AML-193 (cell line): ENCODE measurements around the gene UBR4.
"Not testable (repeated sequence)": the region's sequence is repeated elsewhere in the genome, so short reads cannot be mapped to it uniquely, and the experiment has no call there.

ENCODE experiments used
- DNase-seq, 2 experiments: peaks; one replicate each; lab custom pipeline; 2025; lab: John Stamatoyannopoulos, UW

Gene UBR4

DNA sequence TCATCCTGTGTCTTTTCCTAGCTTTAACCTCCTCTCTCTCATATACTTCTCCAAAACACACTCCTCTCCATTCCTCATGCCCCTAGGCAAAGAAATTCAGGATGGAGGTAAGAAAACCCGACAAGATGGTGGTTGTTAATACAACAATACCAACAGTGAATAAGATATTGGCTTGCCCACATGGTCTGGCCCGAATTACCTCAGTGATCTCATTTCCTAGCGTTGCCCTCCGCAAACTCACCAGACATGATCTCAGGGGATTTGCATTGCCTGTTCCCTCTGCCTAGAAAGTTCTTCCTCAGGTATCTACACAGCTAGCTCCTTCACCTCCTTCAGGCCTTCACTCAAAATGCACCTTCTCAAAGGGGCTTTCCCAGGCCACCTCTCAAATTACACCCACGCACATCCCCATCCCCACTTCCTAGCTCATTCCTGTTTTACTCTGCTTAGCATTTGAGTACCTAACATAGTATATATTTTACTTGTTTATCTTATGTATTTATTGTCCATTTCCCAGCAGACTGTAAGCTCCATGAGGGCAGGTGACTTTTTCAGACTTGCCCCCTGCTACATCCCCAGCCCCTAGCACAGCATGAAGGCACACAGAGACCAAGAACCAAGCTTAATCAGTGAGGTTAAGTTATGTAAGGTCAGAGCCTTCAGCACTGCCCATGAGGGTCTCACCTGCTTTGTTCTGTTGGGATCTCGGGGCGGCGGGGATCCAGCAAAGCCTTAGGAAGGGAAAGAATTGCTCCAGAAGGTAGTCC is 10.2 kb upstream of the UBR4 start:
- no peak for DNase-seq

DNA sequence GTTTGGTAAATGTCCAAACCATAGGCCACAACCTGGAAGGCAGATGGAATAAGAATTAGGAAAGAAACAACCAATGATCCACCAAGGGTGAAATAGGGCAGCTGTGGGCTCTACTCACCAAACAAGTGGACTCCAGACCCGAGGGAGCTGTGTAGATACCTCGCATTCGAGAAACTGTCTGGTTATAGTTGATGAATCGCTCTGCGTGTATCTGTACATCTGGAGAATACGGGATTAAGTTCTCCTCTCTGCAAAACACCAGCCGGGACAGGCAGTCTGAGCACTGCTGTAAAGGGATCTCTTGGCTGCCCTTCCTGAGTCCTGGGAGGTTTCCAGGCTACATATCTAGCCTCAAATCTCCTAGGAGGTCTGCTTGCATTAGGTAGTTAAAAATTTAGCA is 9.4 kb upstream of the UBR4 start:
- no peak for DNase-seq

DNA sequence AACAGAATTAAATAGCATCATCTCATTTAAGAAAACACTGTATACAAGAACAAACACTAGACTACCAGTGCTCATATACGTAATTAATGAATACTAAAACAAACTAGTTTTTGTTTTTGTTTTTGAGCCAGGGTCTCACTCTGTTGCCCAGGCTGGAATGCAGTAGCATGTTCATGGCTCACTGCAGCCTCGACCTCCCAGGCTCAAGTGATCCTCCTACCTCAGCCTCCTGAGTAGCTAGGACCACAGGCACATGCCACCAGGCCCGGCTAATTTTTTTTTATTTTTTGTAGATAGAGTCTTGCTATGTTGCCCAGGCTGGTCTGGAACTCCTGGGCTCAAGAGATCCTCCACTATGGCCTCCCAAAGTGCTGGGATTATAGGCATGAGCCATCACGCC is 6.5 kb upstream of the UBR4 start:
- not testable (repeated sequence) for DNase-seq

DNA sequence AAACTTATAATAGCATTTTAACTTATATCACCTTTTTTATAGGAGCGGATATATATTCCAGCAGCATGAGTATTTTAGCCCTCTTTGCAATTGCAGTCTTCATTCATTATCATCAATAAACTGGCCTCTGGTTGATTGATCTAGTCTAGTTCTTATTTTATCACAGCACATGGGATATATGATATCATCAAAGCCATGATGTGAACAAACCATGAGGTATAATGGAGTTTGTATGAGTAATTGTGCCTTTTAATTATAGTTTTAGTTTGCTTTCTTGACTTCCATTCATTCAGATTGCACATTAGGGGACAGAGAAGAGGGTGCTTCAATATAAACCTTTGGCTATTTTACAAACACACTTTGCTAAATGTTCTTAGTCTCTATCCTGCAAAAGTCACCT is 3.5 kb upstream of the UBR4 start:
- no peak for DNase-seq

DNA sequence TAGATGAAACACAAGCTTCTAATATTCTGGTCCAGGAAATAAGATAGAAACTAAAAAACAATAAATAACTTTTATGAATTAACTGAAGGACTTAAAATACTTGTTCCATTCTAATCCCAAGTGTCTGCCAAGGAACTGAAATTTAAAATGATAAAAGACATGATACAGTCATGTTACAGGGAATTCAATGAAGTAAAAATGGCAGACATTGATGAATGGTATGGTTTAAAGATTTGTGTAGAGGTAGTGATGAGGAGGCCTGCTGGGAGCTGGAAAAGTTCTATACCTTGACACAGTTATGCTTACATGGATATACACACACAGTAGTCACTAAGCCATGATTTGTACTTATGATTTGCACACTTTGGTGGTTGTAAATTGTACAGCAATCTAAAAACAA is 2.1 kb upstream of the UBR4 start:
- DNase-seq: no peak

DNA sequence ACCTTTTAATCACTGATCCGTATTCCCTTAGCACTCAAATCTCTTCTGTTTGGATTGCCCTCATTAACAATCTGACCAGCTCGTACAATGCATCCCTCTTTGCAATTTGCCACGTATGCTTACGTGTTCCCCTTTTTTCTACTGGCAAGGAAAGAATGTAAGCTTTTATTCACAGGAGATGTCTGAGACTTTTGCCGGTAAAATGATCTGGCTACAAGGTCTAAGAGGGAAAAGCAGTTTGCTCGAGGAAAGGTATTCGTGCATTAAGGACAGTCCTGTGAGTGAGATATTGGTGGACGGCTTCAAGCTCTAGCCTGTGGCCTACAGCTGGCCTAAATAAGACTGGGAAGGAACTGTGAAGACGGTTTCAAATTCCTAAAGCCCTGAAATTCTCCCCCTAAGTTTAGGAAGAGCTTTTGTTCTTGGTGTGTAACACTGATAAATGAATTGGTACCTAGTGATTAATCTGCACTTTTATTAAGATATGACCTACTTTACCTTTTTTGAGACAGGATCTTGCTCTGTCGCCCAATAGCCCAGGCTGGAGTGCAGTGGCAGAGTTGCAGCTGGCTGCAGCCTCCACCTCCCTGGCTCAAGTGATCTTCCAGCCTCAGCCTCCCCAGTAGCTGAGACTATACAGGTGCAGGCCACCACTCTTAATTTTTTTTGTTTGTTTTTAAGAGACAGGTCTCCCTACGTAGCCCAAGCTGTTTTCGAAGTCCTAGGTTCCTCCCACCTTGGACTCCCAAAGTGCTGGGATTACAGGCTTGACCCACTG is 895 bp upstream of the UBR4 start:
- DNase-seq: peak; percentile 37 to 45

DNA sequence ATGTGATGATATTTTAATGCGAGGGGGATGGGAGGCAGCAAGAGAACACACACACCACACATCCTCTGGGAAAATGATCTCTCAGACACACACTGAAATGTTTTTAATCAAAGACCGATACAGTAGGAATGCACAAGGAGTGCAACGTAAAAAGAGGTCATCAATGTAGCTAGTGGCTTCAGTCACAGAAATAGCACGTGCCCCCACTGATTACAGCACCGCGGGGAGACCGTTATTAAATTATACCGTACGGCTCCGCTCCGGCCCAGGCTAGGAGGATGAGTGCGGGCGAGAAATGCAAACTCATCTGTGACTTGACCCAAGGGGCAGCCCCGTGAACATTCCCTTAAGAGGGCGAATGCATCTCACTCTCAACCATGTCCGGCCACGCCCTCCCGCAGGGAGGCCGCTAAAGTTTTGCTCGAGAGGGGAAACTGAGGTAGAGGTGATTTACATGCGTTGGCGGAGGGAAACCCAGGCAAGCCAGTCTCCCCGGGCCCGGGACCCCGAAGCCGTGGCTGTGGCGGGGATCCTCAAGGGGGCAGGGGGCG is 552 bp downstream of the UBR4 start:
- peak; percentile 18 to 33 for DNase-seq

DNA sequence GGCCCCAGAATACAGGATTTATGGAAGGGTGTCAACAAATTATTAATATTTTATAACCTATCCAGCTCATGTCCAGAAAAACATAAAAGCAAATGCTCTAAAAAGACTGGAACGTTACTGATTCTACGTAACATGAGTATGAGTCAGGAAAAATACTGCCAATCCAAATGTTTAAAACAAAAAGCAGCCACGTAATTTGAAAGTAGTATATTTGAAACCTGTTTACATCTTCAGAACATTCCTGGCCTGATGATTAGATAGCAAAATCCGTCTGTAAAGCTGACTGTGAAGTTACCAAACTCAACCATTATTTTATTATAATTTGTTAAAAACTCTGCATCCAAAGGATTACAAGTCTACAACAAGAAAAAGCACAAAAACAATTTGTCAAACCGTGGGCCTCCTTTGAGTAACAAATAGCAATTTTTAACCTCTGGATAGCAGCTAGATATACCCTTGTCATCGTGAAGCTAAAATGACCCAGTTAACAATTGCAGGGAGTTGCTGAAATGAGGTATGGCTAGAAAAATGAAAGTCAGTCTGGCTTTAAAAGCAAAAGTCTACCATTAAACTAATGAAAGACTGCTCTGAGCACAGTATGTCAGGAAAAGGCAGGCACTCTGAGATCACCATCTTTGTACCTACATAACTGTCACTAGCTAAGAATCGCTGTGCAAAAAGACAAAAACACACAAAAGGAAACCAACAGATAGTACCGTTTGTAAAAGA is 1.2 kb downstream of the UBR4 start:
- no peak for DNase-seq

DNA sequence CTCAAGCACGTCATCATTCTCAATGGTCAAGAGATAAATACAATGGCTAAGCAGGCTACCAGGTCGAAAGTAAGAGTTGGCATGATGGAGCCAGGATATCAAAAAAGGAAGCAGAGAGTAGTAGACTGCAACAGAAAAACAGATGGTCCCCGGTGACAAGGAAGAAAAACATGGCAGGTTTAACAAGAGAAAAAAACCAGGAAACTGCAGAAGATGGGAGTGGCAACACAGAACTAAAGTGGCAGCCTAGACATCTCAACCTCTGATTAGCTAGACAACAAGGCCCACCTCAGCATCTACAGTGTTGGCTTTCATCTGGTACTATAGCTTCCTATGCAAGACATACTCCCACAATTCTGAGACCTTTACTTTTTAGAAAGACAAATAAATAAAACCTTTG is 3.1 kb downstream of the UBR4 start:
- DNase-seq: no peak

DNA sequence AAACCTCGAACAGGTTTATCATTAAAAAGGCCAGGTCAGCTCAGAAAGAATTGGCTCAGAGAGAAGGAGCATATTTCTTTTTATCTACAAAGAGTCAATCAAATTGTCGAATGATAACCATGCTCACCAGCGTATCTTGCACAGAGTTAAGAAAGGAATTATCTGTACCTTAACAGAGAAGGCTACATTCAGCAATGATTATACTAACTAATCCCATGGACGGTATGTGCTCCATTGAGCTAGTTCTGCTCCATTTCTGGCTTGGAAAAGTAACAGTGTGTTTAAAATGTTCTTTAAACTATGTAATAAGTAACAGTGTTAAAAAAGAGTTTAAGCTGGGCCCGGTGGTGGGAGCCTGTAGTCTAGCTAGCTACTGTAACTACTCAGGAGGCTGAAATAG is 4.2 kb downstream of the UBR4 start:
- DNase-seq: no peak

DNA sequence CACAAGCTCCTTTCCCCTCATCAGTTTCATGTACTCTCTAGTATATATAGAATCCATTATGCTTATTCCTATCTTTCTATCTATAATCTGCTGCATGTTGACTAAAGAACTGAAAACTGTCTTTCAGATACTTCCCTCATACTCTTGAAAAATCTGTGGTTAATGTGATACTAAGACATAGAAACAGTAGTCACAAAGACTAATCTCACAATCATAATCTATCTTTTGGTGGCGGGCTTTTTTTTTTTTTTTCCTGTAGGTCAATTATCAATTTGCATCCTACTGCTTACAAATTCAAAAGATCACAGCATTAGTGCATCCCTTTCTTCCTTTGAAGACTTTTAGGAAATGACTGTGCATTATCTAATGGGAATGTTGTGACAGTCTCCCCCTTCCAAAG is 4.7 kb downstream of the UBR4 start:
- no peak for DNase-seq

DNA sequence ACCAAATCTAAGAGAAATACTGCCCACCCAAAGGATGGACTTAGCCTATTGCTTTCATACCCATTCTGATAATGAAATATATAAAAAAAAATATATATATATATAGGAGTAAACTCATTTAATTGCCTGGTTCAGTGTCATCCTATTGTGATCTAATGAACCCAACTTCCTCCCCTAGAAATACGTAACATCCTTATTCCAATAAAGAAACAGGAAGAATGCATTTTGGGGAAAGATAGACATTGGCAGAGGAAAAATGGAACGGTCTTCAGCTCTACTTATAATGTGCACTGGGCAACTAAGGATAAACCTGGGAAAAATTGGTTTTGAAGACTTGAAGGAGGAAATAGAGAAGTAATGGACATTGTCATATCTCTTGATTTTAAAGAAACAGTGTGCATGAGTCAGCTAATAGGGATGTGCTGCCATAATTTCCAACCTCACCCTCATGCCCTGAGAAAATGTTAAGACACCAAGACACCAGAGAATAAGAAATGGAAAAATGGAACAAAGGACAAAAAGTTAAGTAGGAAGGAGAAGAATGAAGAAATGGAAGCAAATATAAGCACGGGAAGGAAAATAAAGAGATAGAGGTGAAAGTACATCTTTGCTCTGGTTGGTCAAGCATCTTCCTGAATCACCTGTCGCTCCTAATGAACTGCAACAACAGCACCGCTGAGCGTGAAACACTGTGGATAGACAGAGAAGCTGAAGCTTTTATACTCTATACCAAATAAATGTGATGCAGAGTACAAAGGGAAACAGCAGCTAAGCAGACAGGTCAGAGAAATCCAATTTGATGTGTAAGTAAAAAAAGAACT is 5.4 kb downstream of the UBR4 start:
- peak in 1 of 2 experiments; percentile 34 for DNase-seq

DNA sequence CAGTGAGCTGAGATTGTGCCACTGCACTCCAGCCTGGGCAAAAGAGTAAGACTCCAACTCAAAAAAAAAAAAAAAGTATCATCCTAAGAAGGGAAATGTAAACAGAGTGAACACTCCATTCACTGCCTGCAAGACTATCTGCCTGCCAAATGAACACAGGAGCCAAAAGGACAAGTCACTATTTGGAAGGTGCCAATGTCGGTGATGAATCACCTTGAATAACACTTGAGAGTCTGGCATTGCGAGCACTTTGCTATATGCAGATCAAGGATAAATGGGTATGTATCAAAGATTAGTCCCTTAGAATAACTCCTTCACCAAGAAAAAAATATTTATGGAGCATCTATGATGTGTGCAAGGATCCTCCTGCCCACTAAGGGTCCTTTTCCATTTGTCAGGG is 6.6 kb downstream of the UBR4 start:
- no peak for DNase-seq

DNA sequence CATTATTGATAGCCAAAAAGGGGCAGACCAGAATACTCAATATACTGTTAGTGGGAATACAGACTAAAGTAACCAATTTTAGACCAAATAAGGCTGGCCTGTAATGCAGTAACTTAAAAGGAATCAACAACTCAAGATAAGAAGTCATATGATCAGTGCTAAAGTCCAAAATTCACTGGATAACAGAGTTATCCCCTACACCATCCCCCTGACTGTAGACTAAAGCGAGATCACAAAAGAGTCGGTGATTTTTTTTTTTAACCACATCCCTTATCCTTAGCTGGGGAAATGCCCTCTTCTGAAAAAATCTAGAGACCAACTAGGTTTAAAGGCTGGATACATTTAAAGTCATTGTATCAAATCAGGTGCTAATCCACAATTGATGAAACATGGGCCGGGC is 7.7 kb downstream of the UBR4 start:
- no peak for DNase-seq

DNA sequence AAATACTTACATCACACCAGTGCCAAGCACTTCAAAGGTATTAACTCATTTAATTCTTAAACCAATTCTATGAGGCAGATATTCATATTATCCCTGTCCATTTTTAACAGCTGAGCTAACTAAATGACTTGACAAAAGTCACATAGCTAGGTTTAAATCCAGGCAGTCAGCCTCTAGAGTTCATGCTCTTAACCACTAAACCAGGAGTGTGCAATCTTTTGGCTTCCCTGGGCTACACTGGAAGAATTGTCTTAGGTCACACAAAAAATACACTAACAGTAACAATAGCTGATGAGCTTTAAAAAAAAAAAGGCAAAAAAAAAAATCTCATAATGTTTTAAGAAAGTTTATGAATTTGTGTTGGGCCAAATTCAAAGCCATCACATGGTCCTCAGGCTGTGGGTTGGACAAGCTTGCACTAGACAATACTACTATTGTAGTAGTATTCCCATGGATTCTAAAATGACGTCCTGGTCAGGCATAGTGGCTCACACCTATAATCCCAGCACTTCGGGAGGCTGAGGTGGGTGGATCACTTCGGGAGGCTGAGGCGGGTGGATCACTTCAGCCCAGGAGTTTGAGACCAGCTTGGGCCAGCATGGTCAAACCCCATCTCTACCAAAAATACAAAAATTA is 10.0 kb downstream of the UBR4 start:
- DNase-seq: no peak

DNA sequence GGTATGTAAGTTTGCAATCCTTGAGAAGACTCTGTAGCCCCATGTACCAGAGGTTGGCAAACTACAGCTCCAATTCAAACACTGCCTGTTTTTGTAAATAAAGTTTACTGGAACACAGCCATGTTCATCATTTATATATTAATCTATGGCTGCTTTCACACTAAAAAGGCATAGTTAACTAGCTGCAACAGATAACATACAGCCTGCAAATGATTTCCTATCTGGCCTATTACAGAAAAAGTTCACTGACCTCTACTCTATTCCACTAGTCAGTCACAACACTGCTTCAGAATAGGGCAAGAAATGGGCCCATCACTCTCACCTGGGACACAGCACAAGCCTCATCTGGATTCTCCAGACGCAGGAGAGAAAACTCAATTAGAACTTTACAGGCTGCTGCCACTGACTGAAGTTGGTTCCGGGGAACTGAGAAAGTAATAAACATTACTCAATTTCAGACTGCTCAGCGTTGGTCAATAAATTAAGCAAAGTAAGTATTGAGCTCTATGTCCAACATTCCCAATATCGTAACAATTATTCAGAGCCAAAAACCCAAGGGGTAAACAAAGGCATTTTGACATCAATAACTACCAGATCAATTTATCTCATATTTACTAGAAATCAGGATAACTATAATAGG is 10.6 kb downstream of the UBR4 start:
- no peak for DNase-seq

DNA sequence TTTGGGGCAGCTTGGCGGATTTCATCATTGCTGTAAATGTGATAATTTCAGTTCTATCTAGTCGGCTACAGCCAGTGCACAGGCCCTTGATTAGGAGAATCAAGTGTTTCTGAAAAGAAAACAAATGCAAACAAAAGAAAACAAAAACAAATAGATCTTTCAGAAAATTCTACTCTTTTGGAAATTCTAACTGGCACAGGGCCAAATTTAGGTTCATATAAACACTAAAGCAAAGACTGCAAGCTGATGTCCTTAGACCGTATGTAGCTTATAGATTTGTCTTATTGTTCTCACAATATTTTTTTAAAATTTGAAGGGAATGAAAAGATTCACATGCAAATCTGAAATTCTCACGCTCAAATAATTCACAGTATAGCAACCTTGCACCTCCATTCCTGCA is 11.2 kb downstream of the UBR4 start:
- DNase-seq: no peak

DNA sequence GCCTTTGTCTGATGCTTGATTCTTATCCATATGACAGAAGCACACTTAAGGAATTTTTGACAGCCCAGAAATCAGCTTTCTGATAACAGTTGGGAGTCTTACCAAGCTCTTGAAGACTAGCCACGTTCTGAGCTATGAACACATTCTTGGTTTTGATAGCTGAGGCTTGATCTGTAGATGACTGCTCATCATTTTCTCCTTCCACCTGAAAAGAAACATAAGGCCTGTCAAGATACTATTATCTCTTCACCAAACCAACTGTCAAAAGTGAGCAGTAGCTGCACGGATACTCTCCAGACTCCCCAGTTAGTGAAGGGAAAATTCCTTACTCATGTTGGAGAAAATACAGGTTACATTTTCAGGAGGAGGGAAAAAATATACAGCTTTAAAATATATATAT is 12.2 kb downstream of the UBR4 start:
- no peak for DNase-seq

DNA sequence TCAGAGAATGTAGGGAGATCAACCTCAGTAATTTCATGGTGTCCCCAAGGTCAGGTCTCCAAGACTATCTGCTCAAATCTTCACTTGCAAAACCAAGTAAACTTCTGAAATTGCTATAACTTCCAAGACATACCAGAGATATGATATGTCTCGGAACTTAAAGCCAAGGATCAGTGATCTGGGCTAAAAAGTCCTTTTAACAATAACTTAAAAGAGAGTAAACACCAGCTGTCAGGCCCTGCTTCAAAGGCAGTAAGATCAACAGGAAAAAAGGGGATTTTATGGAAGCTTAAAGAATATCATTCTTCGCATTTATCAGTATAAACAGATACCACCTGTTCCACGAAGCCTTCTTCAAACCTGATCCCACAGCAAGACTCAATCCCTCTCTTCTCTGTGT is 13.7 kb downstream of the UBR4 start:
- DNase-seq: no peak

DNA sequence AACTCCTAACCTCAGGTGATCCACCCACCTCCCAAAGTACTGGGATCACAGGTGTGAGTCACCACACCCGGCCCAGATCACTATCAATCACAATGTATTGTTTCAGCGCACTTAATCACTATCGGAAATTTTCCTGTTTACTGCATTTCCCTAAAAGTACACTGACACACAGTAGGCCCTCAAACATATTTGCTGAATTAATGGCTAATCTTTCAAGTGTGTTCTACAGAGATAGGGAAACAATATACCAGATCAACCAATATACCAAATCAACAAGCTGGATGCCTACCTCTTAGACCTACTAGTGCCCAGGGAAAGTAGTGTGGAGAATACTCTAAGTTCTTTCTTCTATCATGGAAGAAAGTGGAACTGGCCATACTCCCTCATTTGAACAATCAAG is 17.1 kb downstream of the UBR4 start:
- DNase-seq: no peak

DNA sequence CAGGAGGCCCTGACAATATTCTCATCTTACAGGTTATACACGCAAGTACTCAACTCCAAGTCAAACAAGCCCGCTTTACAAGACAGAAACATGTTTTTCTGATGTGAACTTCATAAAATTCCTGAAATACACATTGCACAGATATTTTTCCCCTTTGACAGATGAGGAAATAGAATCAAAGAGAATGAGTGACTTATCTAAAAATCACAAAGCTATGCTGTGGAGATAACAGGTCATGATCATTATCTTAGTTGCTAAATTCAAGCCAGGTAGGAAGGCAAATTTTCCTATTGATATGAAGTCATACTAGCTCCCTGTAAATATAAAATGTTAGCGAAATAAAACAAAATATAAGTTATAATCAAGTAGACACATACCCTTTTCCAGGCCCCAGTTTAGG is 18.3 kb downstream of the UBR4 start:
- DNase-seq: no peak
